Measurements from ENCODE around the gene ACBD4.

The ACBD4 gene

DNA sequence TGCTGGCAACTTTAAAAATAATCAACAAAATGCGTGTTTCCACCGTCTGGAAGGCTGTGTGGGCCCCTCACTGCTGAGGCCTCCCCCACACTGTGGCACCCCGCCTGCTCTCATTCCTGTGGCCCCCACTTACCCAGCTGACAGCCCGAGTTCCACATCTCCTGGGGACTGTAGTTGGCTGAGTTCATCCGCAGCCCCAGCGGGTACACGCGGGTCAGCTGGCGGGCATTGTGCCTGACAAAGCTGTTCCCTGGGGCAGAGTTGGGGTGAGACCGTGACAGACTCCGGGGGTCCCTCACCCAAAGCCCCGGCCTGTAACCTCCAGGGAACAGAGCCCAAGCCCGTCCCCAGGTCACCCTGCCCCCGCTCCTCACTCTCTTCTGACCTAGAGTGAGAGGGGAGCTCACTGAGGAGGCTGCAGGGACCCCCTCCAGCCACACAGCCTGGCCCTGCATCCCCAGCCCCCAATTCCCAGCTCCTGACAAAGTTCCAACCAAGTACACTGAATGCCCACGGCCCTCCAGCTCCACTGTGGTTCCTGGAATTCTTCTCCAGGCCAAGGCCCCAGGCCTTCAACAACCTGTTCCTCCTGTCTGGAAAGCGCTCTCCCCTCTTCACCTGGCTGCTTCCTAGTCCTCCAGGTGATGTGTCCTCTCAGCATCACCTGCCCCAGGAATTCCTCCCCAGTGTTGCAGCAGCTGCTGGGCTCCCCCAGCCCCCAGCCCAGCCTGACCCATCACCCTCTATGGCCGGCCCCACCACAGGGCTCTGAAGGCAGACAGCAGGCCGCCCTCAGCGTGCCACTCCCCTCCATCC is 21.2 kb upstream of the ACBD4 start:
- no peak overlapping the region for H3K27ac ChIP-seq
- TF ChIP-seq ZFX (IDR thresholded peaks at IDR 0.05; ENCODE audit: borderline replicate concordance): no peak
- TF ChIP-seq, protein P1, sequence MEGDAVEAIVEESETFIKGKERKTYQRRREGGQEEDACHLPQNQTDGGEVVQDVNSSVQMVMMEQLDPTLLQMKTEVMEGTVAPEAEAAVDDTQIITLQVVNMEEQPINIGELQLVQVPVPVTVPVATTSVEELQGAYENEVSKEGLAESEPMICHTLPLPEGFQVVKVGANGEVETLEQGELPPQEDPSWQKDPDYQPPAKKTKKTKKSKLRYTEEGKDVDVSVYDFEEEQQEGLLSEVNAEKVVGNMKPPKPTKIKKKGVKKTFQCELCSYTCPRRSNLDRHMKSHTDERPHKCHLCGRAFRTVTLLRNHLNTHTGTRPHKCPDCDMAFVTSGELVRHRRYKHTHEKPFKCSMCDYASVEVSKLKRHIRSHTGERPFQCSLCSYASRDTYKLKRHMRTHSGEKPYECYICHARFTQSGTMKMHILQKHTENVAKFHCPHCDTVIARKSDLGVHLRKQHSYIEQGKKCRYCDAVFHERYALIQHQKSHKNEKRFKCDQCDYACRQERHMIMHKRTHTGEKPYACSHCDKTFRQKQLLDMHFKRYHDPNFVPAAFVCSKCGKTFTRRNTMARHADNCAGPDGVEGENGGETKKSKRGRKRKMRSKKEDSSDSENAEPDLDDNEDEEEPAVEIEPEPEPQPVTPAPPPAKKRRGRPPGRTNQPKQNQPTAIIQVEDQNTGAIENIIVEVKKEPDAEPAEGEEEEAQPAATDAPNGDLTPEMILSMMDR (IDR thresholded peaks at IDR 0.05): no peak

DNA sequence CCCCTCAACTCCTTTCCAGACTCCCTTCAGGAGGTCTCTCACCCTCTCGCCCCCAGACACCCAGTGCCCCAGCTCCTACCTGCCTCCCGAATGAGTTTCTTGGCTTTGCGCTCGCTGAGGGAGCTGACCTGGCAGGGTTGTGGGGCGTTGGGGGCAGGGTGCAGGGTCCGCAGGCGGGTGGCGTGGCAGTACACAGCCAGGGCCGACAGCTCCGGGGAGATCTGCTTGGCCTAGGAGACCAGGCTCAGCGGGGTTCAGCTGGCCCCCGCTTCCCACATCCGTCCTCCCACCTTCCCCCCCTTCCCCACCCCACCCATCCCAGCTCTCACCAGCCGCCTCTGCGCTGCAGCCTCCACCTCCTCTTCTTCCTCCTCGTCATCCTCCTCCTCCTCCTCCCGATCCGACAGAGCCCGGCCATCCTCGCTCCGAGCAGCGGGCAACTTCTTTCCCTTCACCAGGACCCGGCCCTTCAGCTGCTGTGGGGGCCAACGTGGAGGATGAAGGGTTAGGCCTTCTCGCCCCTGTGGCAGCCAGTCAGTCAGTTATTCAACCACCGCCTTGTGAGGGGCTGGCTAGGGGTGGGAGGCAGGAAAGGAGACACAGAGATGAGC is 20.4 kb upstream of the ACBD4 start:
- no peak for TF ChIP-seq ZFX (IDR thresholded peaks at IDR 0.05; ENCODE audit: borderline replicate concordance)
- TF ChIP-seq, protein P1 (IDR thresholded peaks at IDR 0.05): no peak
- H3K27ac ChIP-seq: no peak overlapping the region

DNA sequence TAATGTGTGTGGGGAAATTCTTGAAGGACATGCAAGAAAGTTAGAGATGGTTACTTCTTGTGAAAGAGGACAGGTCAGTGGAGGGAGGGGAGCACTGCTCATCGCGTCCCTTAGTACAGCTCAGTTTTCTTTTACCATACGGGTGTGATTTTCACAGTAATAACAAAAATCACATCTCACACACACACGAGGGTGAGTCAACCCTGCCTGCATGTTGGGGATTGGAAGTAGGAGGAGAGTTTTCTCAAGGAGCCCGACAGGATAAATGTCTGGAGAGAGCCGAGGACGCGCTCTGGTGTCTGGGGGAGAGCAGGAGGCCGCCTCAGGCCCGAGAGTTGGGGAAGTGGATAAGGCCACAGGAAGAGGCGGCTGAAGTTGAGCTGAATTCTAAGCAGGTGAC is 19.6 kb upstream of the ACBD4 start:
- no peak overlapping the region for H3K27ac ChIP-seq
- TF ChIP-seq, protein P1 (IDR thresholded peaks at IDR 0.05): no peak
- TF ChIP-seq ZFX (IDR thresholded peaks at IDR 0.05; ENCODE audit: borderline replicate concordance): no peak

DNA sequence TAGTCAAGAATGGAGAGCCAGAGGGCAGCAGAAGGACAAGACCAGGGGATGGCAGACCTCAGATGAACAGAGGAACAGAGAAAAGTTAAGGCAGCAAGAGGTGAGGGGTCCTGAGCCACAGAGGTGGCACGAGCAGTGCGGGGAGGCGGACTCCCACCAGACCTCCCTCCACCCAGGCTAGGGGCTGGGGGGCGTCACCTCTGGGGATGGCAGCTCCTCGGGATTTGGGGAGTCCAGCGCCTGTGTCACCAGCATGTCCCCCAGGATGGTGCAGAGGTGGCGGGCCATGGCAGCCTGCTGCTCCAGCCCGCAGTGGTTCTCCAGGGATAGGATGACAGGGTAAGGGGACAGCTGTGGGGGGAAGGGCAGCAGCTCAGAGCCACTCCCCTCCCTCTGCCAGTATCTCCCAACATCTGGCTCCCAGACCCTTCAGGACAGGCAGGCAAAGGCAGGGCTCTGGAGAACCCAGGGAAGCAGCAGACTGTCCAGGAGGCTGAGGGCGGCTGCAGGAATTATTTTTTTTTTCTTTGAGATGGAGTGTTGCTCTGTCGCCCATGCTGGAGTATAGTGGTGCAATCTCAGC is 19.0 kb upstream of the ACBD4 start:
- TF ChIP-seq ZFX (IDR thresholded peaks at IDR 0.05; ENCODE audit: borderline replicate concordance): no peak
- TF ChIP-seq, protein P1 (IDR thresholded peaks at IDR 0.05): no peak
- H3K27ac ChIP-seq: no peak overlapping the region

- H3K27ac ChIP-seq: no peak overlapping the region
- TF ChIP-seq, protein P1 (IDR thresholded peaks at IDR 0.05): no peak
- TF ChIP-seq ZFX (IDR thresholded peaks at IDR 0.05; ENCODE audit: borderline replicate concordance): no peak
Measured at GRCh38 chr17:45117334-45117733, 18.2 kb upstream of the ACBD4 start.

DNA sequence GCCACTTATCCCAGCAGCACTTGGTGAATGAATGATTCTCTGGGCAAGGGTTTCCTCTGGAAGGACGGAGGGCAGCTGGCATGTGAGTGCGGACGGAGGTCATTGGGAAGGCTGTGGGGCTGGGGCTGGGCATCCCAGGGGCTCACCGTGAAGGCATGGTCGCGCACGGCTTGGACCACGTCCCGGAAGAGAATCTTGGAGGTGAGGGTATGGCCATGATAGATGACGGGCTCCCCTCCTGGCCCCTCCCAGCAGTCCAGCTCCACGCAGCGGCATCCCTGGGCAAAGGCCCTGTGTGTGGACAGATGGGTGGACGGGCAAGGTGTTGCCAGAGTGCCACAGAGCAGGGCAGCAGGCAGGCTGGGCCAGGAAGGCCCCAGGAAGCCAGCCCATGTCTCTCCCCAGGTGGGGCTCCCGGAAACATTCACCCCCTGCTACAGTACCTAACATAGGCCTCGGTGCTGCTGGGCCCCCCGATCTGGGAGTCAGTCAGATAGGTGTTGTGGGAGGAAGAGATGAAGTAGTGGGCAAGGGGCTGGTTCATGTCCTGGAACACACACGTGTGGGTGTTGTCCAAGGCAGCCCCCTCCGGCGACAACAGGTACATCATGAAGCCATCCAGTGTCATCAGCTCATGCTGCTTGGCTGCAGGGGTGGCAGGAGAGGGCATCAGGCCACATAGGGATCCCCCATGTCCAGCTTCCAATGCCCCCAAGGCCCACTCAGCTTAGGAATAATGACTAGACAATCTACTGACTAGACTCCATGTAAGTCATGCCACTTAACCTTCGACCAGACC is 17.4 kb upstream of the ACBD4 start:
- H3K27ac ChIP-seq: no peak overlapping the region
- no peak for TF ChIP-seq ZFX (IDR thresholded peaks at IDR 0.05; ENCODE audit: borderline replicate concordance)
- TF ChIP-seq, protein P1 (IDR thresholded peaks at IDR 0.05): no peak
